WTC11 (cell line): Measurements from ENCODE around the gene FLT1. TPM values are rescaled to one million over a fixed set of nuclear protein-coding genes. Genes with fewer than 3 reads are reported as not detected.

Source experiments
- ATAC-seq: fragments of 200-7000 bp; cut with Tn5 transposase; 2 replicates; pipeline ENCODE4 v1.10.0; 2021; ENCODE audit warnings: mild to moderate bottlenecking, moderate library complexity
- CTCF ChIA-PET: fragments of 300-600 bp; sonication (Branson Sonifier 250); formaldehyde crosslinking; loops from one replicate; lab custom pipeline; 2021; ENCODE audit warnings: antibody characterized with exemption; lab: Charles Lee
- POLR2A ChIA-PET: fragments of 350-600 bp; sonication (Branson Sonifier 250); formaldehyde crosslinking; loops from one replicate; lab custom pipeline; 2021; ENCODE audit warnings: antibody characterized with exemption; lab: Charles Lee
- DNase-seq: peaks from one replicate; pipeline ENCODE4 v3.0.0; 2021; ENCODE audit warnings: low spot score
- H3K27ac Mint-ChIP-seq: 2 replicates; pipeline ENCODE4 v1.8.0; 2021; ENCODE audit warnings: mixed read lengths
- H3K27me3 Mint-ChIP-seq: 2 replicates; pipeline ENCODE4 v1.8.0; 2021; ENCODE audit warnings: low read depth, mild to moderate bottlenecking, moderate library complexity, mixed read lengths
- H3K36me3 Mint-ChIP-seq: 2 replicates; pipeline ENCODE4 v1.8.0; 2021; ENCODE audit warnings: mixed read lengths
- H3K4me1 Mint-ChIP-seq: 2 replicates; pipeline ENCODE4 v1.8.0; 2022; ENCODE audit warnings: mixed read lengths
- H3K4me3 Mint-ChIP-seq: 2 replicates; pipeline ENCODE4 v1.8.0; 2021; ENCODE audit warnings: mild to moderate bottlenecking, moderate library complexity, mixed read lengths
- H3K9me3 Mint-ChIP-seq: 2 replicates; pipeline ENCODE4 v1.8.0; 2021; ENCODE audit warnings: mixed read lengths
- CBFB ChIP-seq: sonication (generic); formaldehyde crosslinking; IDR thresholded peaks from 2 replicates; pipeline ENCODE4 v1.8.1; 2022; ENCODE audit warnings: mild to moderate bottlenecking, low read depth, missing genetic modification reagents
- HMGA2 ChIP-seq: fragments of 250-450 bp; sonication (Bioruptor Pico); IDR thresholded peaks from 2 replicates; pipeline ENCODE4 v1.4.0; 2021; ENCODE audit warnings: mild to moderate bottlenecking, moderate library complexity
- IRF2 ChIP-seq: sonication (generic); formaldehyde crosslinking; IDR thresholded peaks from 2 replicates; pipeline ENCODE4 v1.8.0; 2022; ENCODE audit warnings: low read depth, missing genetic modification reagents, borderline replicate concordance
- MAX ChIP-seq: sonication (generic); formaldehyde crosslinking; IDR thresholded peaks from 2 replicates; pipeline ENCODE4 v1.8.0; 2022; ENCODE audit warnings: mild to moderate bottlenecking, missing genetic modification reagents
- NFYB ChIP-seq: sonication (generic); formaldehyde crosslinking; conservative IDR thresholded peaks from 2 replicates; pipeline ENCODE4 v1.8.0; 2022; ENCODE audit warnings: low read depth, missing genetic modification reagents
- PRDM15 ChIP-seq: sonication (generic); formaldehyde crosslinking; IDR thresholded peaks from 2 replicates; pipeline ENCODE4 v1.8.0; 2022; ENCODE audit warnings: missing genetic modification reagents
- SMAD3 ChIP-seq: sonication (generic); formaldehyde crosslinking; IDR thresholded peaks from 2 replicates; pipeline ENCODE4 v1.8.0; 2022; ENCODE audit warnings: missing genetic modification reagents, mild to moderate bottlenecking, borderline replicate concordance
- TP53 ChIP-seq: sonication (generic); formaldehyde crosslinking; IDR thresholded peaks from 2 replicates; pipeline ENCODE4 v1.8.1; 2023; ENCODE audit warnings: mild to moderate bottlenecking, missing genetic modification reagents
- ZNF512 ChIP-seq: sonication (generic); formaldehyde crosslinking; IDR thresholded peaks from 2 replicates; pipeline ENCODE4 v1.8.1; 2022; ENCODE audit warnings: missing genetic modification reagents, borderline replicate concordance
- total RNA-seq: library from RNA; stranded (reverse); gene quantifications from 3 replicates; pipeline ENCODE4 v1.2.3, GENCODE V29; 2021
- TF ChIP-seq, protein P1 (sequence below): fragments of 250-450 bp; sonication (Bioruptor Pico); IDR thresholded peaks from 2 replicates; pipeline ENCODE4 v1.9.0; 2021; ENCODE audit warnings: mild to moderate bottlenecking, borderline replicate concordance
- TF ChIP-seq, protein P2 (sequence below): sonication (generic); formaldehyde crosslinking; conservative IDR thresholded peaks from 2 replicates; pipeline ENCODE4 v1.8.1; 2022; ENCODE audit warnings: mild to moderate bottlenecking, missing genetic modification reagents
- TF ChIP-seq, protein P3 (sequence below): sonication (generic); formaldehyde crosslinking; IDR thresholded peaks from 2 replicates; pipeline ENCODE4 v1.8.1; 2023; ENCODE audit warnings: mild to moderate bottlenecking, missing genetic modification reagents

The FLT1 gene
- total RNA-seq, 1 experiment from 2014 or later: 66.3 TPM

DNA sequence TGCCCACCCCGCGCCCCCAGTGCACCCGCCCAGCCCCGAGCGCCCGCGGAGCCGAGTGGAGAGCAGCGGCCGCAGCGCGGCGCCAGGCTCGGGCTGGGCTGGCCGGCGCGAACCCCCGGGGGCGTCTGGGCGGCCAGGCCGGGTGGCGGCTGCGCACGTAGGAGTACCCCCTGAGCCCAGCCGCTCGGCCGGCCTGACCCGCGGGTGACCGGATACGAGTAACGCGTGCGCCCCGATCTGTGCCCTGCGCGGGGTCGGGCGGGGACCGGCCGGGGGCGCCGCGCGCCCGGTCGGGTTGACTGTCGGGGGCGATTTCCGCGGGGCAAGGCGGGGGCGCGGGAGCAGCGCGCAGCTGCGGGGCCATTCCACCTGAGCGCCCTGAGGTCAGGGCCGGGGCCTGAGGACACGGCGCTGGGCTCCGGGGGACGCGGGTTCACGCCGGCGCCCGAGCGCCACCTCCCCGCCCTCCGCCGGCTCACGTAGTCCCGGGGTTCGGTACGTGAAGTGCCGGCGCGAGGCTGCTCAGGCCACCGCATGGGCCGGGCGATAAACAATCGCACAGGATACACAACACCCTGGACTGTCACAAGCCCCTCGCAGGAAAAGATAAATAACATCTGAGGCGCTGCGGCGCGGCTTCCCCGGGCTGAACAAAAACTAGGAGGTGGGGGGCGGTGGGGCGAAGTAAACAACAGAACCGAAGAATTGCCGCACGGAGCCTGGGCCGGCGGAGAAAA is 37.6 kb upstream of the FLT1 start (continued):
- TF ChIP-seq, protein P1, sequence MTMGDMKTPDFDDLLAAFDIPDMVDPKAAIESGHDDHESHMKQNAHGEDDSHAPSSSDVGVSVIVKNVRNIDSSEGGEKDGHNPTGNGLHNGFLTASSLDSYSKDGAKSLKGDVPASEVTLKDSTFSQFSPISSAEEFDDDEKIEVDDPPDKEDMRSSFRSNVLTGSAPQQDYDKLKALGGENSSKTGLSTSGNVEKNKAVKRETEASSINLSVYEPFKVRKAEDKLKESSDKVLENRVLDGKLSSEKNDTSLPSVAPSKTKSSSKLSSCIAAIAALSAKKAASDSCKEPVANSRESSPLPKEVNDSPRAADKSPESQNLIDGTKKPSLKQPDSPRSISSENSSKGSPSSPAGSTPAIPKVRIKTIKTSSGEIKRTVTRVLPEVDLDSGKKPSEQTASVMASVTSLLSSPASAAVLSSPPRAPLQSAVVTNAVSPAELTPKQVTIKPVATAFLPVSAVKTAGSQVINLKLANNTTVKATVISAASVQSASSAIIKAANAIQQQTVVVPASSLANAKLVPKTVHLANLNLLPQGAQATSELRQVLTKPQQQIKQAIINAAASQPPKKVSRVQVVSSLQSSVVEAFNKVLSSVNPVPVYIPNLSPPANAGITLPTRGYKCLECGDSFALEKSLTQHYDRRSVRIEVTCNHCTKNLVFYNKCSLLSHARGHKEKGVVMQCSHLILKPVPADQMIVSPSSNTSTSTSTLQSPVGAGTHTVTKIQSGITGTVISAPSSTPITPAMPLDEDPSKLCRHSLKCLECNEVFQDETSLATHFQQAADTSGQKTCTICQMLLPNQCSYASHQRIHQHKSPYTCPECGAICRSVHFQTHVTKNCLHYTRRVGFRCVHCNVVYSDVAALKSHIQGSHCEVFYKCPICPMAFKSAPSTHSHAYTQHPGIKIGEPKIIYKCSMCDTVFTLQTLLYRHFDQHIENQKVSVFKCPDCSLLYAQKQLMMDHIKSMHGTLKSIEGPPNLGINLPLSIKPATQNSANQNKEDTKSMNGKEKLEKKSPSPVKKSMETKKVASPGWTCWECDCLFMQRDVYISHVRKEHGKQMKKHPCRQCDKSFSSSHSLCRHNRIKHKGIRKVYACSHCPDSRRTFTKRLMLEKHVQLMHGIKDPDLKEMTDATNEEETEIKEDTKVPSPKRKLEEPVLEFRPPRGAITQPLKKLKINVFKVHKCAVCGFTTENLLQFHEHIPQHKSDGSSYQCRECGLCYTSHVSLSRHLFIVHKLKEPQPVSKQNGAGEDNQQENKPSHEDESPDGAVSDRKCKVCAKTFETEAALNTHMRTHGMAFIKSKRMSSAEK: no peak
- TF ChIP-seq HMGA2 (CRISPR knock-in tag) (no peak), TP53 (CRISPR knock-in tag) (no peak), MAX (no peak; the same call in 1 of the 2 replicates), SMAD3 (CRISPR knock-in tag) (0 out of 2 replicates have a peak, but pooled peaks have one; percentile 46), NFYB (CRISPR knock-in tag) (no peak), IRF2 (no peak)
- TF ChIP-seq, protein P2, sequence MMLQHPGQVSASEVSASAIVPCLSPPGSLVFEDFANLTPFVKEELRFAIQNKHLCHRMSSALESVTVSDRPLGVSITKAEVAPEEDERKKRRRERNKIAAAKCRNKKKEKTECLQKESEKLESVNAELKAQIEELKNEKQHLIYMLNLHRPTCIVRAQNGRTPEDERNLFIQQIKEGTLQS (CRISPR knock-in tag): no peak

GRCh38 chr13:28531845-28532387 is 37.0 kb upstream of the FLT1 start:
- H3K36me3 Mint-ChIP-seq: peaks cover 6% of the 10 kb centered on the region; the same call in 1 of the 2 replicates
- peaks cover 29% of the 10 kb centered on the region for H3K27me3 Mint-ChIP-seq
- no peak overlapping the region for H3K4me3 Mint-ChIP-seq
- peaks cover 14% of the 10 kb centered on the region for H3K9me3 Mint-ChIP-seq
- TF ChIP-seq, protein P3, sequence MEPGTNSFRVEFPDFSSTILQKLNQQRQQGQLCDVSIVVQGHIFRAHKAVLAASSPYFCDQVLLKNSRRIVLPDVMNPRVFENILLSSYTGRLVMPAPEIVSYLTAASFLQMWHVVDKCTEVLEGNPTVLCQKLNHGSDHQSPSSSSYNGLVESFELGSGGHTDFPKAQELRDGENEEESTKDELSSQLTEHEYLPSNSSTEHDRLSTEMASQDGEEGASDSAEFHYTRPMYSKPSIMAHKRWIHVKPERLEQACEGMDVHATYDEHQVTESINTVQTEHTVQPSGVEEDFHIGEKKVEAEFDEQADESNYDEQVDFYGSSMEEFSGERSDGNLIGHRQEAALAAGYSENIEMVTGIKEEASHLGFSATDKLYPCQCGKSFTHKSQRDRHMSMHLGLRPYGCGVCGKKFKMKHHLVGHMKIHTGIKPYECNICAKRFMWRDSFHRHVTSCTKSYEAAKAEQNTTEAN (CRISPR knock-in tag): peak; percentile 79; the same call in 1 of the 2 replicates
- TF ChIP-seq ZNF512 (peak; percentile 8; the same call in 1 of the 2 replicates), PRDM15 (CRISPR knock-in tag) (no peak), CBFB (no peak)
- POLR2A ChIA-PET: no interaction called here
- ATAC-seq (no peak), DNase-seq (peak; percentile 28)
- no peak overlapping the region for H3K27ac Mint-ChIP-seq
- CTCF ChIA-PET: no interaction called here
- peaks cover 28% of the 10 kb centered on the region for H3K4me1 Mint-ChIP-seq
